HG02678 (cell line): ENCODE results near the gene ZBTB47.
A peak's percentile ranks its signal among the peaks of the same experiment; 100 is the strongest.

Experiments
- ATAC-seq: cut with Tn5 transposase; IDR thresholded peaks from one replicate; pipeline ENCODE4 v1.9.1; 2021; ENCODE audit warnings: mild to moderate bottlenecking, moderate library complexity; ENCODE audit not compliant: unreplicated experiment

Gene ZBTB47

DNA sequence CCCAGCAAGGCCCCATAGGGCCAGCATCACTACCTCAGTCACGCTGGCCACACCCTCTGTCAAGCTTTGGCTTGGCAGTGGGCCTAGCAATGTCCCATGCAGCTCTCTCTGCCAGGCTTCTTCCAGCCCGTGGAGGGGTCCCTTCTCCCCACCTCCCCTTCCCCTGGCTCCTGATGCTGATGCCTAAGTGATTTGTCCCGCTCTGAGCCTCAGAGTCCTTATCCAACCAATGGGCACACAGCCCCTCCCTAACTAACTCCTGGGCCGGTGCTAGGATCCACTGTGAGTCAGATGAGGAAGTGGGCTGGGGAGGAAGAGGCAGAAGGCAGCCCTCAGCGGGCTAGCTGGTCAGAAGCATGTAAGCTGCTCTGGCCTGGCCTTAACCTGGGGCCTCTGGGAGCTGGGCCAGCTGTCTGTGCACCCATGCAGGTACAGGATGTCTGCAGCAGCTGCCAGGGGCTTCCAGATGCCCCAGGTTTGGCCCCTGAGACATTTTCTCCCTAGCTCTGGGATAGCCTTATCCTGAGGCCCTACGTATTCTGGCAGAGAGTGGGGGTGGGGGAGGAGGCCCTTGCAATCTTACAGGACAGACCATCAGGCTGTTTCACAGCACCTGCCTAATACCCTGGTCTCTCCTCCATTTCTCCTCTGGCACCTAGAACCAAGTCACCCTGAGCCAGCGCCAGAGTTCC lies 740 bp upstream of the ZBTB47 start:
- ATAC-seq: peak; percentile 71

DNA sequence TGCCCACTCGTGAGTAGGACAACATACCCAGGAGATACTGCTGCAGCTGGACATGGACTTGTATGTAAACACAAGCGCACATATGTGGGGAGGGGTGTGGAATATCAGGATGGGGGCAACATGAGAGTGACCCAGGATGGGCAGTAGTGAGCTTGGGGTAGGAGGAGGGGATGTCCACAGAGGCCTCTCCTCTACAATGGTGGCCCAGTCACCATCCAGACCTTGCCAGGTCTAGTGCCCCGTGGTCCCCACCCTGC lies 266 bp upstream of the ZBTB47 start:
- ATAC-seq: no peak

DNA sequence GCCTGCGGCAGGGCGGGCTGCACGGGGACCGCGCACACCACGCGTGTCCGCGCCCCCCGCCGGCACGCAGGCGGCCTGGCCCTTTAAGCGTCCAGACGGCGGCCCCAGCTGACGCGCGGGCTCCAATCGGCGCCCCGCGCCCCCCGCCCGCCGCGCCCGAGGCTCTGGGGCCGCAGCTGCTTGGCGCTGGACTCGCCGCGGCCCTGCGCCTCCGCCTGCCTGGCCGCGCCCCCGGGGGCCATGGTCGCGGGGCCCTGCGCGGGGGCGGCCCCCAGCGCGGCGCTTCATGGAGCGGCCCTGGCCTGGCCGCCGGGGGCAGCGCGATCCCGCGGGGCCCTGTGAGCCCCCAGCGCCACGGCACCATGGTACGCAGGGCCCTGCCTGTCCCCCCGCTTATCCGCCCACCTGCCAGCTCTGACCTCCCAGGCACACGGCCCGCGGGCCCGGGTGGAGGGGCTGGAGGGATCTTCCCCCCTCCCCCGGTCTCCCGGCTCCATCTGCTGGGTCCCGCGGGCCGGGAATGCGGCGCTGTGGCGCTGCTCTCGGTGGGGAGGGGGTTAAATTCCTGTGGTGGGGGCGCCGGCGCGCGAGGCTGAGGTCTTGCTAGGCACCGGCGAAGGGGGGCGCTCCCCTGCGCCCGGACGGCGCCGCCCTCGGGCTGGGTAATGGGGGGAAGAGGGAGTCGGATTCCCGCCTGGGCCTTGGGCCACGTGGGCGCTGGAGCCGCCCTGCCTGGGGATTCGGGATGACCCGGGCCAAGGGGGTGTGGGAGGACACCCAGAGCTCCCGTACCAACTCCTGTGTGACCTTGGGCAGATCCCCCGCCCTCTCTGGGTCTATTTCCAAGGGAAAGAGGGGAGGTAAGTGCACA lies 1.1 kb downstream of the ZBTB47 start:
- no peak for ATAC-seq

DNA sequence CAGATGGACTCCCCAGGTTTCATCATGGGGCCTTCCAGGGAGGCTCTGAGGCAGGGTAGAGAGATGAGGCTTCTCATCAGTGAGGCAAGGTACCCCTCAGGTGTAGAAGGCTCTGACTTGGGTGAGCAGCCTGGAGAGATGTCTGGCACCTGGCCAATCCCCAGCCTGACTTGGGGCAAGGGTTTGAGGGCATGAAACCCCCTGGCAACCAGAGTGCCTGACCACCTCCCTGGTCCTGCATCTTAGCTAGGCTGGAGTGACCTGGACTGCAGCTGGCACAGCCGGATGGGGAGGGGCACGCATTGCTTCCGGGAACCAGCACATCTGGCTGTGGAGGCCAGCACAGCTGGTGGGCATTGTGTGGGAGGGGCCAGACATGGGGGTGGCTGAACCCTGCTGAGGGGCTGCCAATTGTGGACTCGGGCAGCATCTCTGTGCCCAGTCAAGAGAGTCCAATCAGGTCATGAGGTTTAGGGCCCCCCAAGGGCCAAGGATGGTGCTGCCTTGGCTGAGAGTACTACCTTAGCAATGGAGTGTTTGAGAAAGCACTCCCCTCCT lies 1.9 kb downstream of the ZBTB47 start:
- no peak for ATAC-seq

DNA sequence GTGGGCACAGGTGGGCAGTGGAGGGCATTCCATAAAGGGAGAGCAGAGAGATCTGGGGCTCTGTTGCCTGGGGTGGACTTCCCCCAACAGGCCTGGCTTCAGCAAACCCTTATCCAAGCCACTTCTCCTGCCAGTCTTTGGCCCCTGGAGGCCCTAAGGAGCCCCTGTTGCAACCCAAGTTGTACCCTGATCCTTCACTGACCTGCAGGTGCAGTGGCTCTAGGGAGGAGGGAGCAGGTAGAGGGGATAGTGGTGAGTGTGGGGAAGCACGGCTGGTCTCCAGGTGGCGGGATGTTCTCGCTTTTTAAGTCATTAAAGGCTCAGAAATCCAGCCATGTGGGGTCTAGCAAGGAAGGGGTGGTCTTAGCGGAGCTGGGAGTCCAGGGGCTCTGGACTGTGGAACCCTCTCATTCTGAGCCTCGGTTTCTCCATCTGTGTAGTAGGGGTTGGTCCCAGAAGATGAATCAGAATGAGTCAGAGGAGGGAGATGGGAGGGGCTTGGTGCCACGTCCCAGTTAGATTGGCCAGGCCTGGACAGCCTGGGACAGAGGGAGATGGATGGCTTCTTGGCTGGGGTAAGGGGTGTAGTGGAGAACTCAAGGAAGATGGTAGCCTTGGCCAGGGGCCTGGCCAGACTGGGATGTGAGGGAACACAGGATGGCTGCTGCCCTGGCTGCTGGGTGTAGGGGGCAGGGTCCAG lies 2.6 kb downstream of the ZBTB47 start:
- no peak for ATAC-seq

DNA sequence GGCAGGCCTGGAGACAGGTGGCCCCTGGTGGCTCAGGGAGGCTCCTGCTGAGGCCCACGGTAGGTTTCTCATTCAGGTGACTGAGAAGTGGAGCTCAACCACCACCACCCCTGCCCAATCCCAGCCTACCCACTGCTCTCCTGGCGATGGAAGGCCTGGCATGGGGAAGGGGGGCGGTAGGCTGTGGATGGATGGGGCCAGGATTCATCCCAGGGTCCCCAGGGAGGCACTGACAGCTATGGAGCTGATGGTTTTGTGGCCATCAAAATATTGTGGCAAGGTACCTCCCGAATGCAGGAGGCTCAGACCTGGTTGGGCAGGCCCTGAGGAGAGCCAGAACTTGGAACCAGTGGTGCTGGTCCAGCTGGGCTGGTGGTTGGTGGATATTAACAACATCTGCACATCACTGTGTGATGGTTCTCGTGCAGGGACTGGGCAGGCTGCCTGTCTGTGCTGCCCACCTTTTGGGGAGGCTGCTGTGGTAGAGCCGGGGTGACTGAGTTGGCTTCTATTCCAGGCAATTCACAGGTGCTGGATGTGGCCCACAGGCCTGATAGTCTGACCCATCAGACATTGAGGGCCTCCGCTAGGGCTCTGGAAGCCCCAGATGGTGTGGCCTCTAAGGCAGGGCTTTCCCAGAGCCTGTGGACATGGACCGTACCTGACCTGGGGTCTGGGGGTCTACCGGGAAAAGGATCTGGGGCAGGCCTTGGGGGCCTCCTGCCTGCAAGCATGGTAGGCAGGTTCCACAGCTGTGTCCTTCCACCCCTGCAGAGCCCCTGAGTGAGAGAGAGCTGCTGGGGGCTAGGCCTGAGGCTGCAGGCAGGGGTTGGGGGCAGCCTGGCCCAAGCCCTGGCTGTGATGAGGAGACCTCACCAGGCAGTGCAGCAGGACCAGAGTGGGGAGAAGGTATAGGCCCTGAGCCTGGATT lies 3.4 kb downstream of the ZBTB47 start:
- ATAC-seq: no peak

DNA sequence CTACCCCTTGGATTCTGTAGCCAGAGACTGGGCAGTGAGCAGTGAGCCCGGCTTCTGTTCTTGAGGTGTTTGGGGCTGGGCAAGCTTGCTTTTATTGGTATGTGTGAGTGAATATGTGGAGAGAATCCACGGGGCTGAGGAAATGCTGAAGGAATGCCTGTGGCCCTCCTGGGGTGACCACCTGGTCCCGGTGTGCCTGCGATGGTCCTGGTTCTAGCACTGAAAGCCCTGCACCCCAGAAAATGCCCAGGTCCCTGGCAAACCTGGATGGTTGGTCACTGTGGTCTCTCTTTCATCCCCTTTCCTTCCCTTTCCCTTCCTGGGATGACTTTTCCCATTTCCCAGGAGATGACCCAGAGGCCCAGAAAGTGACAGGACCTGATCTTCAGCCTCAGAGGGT lies 4.2 kb downstream of the ZBTB47 start:
- no peak for ATAC-seq

DNA sequence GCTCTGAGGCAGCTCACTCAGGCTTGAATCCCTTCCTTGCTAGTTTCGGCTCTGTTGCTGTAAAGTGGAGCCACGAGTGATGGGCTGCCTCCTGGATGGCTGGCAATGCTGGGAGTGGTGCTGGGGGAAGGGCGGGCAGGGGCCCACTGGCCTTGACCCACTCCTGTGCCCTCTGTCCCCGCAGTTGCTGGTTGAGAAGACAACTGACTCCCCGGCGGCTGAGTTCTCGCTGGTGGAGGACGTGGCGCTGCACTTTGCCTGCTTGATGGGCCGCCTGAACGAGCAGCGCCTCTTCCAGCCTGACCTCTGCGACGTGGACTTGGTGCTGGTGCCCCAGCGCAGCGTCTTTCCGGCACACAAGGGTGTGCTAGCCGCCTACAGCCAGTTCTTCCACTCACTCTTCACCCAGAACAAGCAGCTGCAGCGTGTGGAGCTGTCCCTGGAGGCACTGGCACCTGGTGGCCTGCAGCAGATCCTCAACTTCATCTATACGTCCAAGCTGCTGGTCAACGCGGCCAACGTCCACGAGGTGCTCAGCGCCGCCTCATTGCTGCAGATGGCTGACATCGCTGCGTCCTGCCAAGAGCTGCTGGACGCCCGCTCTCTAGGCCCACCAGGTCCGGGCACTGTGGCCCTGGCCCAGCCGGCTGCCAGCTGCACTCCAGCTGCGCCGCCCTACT lies 4.7 kb downstream of the ZBTB47 start:
- ATAC-seq: no peak

DNA sequence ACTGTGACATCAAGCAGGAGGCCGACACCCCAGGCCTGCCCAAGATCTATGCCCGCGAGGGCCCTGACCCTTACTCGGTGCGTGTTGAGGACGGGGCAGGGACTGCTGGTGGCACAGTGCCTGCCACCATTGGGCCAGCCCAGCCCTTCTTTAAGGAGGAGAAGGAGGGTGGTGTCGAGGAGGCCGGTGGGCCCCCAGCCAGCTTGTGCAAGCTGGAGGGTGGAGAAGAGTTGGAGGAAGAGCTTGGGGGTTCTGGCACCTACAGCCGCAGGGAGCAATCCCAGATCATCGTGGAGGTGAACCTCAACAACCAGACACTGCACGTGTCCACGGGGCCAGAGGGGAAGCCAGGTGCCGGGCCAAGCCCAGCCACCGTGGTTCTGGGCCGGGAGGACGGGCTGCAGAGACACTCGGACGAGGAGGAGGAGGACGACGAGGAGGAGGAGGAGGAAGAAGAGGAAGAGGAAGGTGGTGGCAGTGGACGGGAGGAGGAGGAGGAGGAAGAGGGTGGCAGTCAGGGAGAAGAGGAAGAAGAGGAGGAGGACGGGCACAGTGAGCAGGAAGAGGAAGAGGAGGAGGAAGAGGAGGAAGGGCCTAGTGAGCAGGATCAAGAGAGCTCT lies 5.4 kb downstream of the ZBTB47 start:
- ATAC-seq: no peak

DNA sequence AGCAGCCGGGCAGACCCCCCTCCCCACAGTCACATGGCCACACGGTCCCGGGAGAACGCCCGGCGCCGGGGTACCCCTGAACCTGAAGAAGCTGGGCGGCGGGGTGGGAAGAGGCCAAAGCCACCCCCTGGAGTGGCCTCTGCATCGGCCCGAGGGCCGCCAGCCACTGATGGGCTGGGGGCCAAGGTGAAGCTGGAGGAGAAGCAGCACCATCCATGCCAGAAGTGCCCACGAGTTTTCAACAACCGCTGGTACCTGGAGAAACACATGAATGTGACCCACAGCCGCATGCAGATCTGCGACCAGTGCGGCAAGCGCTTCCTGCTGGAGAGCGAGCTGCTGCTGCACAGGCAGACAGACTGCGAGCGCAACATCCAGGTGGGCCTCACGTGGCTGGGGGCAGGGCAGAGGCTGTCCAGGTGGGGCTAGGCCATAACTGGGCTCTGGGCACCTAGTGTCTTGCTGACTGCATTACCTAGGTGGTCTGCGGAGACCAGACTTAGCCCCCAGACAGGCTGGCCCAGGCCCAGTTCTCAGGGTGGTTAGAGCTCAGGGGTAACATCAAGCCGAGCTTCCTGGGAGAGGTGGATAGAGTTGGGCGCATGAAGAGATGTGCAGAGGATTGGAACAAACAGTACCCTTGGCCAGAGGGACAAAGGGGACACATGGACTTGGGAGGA lies 6.1 kb downstream of the ZBTB47 start:
- ATAC-seq: no peak

DNA sequence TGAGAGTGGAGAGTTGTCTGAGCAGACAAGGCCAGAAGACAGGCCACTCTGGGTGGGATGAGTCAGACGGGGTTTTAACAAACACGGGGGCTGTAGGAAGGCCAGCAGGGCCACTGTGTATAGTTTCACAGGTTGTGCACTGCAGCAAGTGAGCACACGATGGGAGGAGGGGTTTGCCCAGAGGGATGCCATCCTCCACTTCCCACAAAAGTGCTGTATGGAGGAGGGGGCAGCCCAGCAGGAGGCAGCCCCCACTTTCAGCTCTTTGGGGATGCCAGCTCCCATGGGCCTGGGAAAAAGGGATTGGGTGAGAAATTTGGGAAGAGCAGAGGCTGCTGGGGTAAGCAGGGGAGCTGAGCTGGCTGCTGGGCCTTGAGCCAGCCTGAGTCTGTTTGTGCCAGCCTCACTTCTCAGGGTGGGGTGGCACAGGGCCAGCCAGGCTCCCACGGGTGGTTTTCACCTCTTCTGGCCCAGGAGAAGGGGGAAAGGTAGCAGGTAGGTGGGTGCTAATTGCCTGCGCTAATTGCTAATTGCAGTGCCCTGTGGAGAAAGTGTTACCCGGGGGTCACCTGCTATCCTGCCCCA lies 6.7 kb downstream of the ZBTB47 start:
- ATAC-seq: no peak

DNA sequence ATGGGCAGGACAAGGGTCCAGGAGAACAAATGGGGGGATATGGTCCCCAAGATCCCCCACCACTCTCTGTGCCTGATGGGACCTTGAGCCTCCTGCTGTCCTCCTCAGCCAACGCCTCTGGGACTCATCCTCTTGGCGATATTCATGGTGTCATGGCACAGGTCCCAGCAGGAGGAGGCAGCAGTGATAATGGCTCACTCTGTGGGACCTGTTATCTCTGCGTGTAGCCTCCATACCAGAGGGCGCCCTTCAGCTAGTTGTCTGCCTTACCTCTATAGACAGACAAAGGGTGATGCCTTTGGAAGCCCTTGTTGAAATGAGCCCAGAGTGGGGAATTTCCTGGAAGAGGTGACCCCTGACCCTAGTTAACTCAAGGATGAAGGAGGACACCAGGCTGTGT lies 7.4 kb downstream of the ZBTB47 start:
- ATAC-seq: no peak

DNA sequence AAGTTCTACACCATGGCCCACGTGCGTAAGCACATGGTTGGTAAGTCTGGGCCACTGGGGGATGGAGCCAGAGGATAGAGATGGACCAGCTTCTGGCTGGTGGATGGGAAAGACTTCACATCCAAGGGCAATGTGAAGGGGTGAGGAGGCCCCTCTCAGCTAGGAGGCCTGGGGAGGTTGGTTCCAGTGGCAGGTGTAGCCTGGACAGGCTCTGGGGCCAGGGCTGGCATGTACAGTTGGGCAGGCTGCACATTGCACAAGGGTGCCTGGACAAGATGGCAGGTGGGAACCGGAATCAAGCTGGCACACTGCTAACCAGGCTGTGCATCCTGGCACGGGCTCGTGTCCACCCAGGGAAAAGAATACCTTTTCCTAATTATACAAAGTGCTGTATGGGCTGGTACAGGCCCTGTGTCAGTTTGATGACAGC lies 8.1 kb downstream of the ZBTB47 start:
- ATAC-seq: no peak

DNA sequence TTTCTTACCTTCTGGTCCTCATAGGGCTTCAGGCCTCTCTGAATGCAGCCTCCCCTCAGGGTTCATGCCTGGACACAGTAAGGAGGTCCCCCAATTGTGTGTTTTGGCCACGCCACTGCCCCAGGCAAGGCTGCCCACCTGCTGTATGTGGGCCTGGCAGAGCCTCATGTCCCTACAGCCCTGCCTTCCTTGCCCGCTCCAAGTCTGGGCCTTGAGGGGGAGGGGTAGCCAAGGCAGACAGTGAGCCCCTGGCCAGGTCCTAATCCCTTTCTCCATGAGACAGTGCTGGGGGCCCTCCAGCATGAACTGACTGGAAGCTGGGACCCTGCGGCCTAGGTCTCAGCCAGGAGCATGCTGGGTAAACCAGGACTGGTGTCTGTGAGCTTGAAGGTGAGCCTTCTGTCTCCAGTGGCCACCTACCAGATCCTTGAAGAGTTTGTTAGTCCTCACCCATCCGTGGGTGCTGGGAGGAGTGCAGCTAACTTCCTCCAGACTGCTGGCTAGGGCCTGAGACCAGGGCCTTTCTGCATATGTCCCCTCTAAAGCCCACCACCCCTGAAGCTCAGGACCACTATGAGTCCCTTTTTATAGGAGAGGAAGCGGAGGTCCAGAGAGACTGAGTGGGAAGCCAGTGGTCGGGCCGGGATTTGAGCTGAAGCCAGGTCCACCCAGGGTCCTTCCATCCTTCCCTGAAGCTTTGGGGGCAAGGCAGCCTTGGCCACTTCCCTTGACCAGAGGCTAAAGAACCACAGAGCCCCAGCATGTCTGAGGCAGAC lies 8.7 kb downstream of the ZBTB47 start:
- no peak for ATAC-seq

DNA sequence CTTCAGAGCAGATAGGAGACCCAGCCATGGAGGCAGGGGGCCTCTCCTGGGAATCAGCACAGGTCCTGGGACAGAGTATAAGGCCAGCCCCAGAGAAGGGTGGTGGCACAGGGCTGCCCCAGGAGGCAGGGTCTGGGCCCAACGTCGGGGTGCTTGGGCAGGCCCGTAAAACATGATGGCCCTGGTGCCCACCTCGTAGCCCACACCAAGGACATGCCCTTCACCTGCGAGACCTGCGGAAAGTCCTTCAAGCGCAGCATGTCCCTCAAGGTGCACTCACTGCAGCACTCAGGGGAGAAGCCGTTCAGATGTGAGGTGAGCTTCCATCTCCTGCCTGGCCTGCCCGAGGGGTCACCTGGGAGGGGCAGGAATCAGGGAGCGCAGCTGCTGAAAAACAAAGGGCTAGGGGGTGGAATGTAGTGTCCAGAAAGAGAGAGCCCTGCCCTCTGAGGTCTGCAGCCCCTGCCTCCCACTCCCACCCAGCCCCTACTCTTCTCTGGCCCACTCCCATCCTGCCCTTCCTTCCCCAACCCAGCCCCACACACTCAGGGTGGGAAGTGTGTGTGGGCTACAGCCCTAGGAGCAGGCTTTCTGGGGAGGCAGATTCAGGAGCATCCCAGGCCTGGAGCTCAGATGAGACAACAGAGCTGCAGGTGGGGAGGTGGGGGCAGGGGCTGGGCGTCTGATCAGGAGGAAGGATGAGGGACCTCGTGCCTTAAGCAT lies 9.5 kb downstream of the ZBTB47 start:
- ATAC-seq: no peak

DNA sequence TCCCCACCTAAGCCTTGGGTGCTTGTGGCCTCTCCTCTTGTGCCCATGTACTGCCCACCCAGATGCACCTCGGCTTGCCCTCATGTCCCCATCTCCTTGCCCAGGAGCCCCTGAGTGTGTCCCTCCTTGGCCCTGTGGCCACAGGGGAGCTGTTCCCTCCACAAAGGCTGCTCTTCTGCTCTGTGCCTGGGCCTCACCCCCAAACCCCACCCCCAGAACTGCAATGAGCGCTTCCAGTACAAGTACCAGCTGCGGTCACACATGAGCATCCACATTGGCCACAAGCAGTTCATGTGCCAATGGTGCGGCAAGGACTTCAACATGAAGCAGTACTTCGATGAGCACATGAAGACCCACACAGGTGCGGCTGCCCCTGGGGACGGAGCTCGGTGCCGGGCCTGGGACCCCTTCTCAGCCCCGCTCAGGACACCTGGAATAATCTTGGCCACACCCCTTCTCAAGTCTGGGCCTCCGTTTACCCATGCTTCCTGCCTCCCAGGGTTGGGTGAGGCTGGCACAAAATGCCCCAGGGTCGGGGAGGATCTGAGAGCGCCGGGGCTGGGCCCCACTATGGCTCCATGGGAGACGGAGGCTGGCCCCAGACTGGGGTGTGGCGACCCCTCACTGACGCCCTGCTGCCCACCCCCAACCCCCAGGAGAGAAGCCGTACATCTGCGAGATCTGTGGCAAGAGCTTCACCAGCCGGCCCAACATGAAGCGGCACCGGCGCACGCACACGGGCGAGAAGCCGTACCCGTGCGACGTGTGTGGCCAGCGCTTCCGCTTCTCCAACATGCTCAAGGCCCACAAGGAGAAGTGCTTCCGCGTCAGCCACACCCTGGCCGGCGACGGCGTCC lies 10.3 kb downstream of the ZBTB47 start:
- peak; percentile 63 for ATAC-seq
